GM10266 (cell line): ENCODE data around the gene ISM1.

Experiments used
- DNase-seq: peaks from one replicate; pipeline ENCODE4 v3.0.0; 2012; ENCODE audit errors: extremely low spot score
- TF ChIP-seq, protein P1 (sequence below): IDR thresholded peaks from 2 replicates; pipeline ENCODE4 v1.5.1; 2012; ENCODE audit warnings: mild to moderate bottlenecking, low read depth; ENCODE audit not compliant: control insufficient read depth, insufficient read depth; ENCODE audit errors: missing control alignments

ISM1 gene

GRCh38 chr20:13221673-13222318 is 722 bp downstream of the ISM1 start:
- DNase-seq: peak; percentile 83
- TF ChIP-seq, protein P1, sequence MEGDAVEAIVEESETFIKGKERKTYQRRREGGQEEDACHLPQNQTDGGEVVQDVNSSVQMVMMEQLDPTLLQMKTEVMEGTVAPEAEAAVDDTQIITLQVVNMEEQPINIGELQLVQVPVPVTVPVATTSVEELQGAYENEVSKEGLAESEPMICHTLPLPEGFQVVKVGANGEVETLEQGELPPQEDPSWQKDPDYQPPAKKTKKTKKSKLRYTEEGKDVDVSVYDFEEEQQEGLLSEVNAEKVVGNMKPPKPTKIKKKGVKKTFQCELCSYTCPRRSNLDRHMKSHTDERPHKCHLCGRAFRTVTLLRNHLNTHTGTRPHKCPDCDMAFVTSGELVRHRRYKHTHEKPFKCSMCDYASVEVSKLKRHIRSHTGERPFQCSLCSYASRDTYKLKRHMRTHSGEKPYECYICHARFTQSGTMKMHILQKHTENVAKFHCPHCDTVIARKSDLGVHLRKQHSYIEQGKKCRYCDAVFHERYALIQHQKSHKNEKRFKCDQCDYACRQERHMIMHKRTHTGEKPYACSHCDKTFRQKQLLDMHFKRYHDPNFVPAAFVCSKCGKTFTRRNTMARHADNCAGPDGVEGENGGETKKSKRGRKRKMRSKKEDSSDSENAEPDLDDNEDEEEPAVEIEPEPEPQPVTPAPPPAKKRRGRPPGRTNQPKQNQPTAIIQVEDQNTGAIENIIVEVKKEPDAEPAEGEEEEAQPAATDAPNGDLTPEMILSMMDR: no peak

DNA sequence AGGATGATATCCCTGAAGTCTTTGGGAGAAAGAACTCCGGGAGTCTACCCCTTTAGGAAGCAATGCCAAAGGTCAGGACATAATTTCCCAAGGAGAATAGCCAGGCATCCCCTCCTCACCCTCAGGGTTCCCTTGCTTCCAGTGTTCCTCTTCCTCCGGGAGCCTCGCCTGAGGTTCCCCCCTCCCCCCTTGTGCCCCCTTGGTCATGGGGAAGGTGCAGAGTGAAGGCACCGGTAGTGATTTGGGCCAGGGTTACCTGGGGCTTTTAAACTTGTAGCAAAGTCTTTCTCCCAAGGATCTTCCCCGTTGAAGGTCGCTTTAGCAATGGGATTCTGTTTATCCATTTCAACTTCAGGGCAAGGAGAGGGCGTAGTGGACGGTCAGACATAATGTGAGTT is 1.2 kb downstream of the ISM1 start:
- no peak for DNase-seq
- TF ChIP-seq, protein P1: no peak

DNA sequence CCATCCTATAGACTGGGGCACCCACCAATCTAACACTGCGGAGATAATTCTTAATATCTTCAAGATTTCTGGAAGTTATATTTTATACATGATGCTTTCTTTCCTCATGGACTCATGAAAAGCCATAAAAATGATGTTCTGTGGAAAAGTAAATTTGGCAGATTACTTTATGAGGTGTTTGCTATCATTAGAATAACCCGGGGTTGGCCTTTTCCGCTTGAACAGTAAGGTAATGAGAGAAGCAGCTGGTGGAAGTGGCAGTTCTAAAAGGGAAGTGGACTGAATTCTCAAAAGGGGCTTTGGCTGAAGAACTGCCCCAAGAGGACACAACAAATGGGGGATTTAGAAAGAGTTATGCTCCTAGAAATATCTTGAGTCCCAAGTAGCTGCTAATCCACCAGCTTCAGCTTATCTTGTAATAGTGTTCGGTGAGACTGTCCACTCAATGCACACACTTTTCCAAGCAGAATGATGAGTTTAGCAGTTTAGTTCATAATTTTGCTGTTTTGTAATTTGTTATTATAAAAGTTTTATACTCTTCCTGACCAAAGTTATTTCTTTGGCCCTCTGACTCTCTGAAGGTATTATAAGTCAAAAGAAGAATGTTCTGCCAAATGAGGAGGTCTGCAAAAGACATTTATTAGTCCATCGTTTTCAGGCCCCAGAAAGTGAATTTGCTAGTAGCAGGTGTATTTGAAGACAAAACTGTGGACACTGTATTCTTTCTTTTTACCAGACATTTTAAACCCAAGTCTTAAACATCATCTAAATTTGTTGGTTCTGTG is 2.9 kb downstream of the ISM1 start:
- TF ChIP-seq, protein P1: no peak
- no peak for DNase-seq

GRCh38 chr20:13226367-13226766 is 5.3 kb downstream of the ISM1 start:
- TF ChIP-seq, protein P1: no peak
- no peak for DNase-seq

DNA sequence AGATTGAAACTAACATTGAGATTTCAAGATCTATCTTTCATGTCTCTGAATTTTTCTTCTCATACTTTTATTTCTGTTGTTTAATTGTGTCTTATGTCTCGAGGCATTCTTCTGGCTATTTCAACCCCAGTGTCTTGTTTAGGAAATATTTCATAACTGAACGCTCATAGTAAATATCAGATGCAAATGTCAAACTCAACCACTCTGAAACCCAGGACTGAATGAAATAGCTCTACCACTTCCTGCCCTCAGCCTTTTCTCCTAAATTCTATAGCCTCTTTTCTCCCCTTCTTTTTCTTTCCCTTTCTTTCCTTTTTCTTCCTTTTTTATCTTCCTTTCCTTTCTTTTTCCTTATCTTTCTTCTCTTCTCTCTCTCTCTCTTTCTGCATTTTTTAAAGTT is 7.7 kb downstream of the ISM1 start:
- no peak for DNase-seq

DNA sequence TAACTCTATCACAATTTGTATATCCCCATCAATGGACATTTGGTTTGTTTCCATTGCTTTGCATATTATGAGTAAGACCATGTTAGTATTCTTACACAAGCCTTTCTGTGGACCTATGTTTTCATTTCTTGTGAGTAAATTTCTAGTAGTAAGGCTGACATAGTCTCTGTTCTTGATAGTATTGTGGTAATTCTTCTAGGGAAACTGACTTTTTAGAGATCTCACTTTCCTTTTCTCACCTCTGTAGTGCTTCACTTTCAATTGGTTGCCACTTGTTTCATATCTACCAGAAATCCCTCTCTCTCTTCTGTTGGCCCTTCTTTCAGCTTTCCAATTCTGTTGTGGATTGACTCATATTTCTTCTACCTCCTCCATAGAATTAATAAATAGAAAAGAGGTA is 8.5 kb downstream of the ISM1 start:
- TF ChIP-seq, protein P1: no peak

More for the DNA sequence above, 7.7 kb downstream of the ISM1 start:
- TF ChIP-seq, protein P1: no peak

More for the DNA sequence above, 8.5 kb downstream of the ISM1 start:
- no peak for DNase-seq
